ENCODE results near the gene GMPR2. TPM values are rescaled to one million over a fixed set of nuclear protein-coding genes. Genes with fewer than 3 reads are reported as not detected.

Gene GMPR2
- total and polyA plus RNA-seq, 2 of the 13 experiments (the other 11 are each of a cell fraction or from before 2014, with no cell fraction given), result 210 to 273 TPM

DNA sequence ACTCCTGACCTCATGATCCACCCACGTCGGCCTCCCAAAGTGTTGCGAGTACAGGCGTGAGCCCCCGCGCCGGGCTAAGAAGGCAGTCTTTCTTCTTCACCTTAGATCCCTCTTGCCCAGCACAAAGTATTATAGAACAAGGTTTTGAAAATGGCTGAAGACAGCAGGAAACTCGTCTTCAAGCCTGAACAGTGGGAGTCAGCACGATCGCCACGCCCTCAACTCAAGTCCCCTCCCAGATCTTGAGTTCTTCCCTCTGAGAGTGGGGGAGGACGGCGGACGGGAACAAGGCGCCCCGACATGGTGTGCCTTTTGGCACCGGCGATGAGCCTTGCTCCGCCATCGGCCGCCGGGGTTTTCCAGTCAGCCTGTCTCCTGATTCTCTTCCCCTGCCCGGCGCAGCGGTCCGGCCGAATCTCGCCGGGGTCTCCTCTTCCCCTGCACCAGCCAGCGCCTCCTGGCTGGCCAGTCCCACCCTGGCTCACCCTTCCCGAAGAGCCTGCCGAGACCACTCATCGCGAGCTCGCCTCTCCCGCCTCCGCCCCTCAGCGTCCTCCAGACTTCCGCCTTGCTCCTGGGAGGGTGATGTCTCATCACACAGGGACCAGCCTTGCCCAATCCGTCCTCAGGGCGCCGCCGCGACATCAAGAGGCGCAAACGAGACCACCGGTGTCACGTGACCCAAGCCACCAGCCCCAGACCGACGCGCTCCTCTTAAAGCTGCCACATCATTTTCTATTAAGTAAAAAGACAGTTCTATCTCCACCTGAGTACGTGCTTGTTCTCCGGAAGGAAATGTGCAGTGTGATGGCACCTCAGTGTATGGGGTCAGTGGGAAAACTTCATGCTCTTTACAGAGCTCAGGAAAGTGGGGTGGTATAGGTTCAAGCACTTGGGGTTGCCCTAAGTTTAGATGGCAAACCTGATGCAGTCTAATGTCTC is 19.5 kb upstream of the GMPR2 start, which contains the start of gene CHMP4A (continued):
- TF ChIP-seq, protein P1, sequence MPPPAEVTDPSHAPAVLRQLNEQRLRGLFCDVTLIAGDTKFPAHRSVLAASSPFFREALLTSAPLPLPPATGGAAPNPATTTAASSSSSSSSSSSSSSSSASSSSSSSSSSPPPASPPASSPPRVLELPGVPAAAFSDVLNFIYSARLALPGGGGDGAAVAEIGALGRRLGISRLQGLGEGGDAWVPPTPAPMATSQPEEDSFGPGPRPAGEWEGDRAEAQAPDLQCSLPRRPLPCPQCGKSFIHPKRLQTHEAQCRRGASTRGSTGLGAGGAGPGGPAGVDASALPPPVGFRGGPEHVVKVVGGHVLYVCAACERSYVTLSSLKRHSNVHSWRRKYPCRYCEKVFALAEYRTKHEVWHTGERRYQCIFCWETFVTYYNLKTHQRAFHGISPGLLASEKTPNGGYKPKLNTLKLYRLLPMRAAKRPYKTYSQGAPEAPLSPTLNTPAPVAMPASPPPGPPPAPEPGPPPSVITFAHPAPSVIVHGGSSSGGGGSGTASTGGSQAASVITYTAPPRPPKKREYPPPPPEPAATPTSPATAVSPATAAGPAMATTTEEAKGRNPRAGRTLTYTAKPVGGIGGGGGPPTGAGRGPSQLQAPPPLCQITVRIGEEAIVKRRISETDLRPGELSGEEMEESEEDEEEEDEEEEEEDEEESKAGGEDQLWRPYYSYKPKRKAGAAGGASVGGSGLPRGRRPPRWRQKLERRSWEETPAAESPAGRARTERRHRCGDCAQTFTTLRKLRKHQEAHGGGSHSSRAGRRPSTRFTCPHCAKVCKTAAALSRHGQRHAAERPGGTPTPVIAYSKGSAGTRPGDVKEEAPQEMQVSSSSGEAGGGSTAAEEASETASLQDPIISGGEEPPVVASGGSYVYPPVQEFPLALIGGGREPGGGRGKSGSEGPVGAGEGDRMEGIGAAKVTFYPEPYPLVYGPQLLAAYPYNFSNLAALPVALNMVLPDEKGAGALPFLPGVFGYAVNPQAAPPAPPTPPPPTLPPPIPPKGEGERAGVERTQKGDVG (CRISPR knock-in tag; IDR thresholded peaks at IDR 0.05; ENCODE audit: borderline replicate concordance), result peak; percentile 82
- TF ChIP-seq PHF21A (CRISPR knock-in tag; IDR thresholded peaks at IDR 0.05), result no peak
- TF ChIP-seq, protein P2, sequence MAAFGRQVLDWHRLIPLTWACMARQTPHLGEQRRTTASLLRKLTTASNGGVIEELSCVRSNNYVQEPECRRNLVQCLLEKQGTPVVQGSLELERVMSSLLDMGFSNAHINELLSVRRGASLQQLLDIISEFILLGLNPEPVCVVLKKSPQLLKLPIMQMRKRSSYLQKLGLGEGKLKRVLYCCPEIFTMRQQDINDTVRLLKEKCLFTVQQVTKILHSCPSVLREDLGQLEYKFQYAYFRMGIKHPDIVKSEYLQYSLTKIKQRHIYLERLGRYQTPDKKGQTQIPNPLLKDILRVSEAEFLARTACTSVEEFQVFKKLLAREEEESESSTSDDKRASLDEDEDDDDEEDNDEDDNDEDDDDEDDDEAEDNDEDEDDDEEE (CRISPR knock-in tag; IDR thresholded peaks at IDR 0.05), result peak; percentile 82; the same call in 1 of the 2 replicates
- TF ChIP-seq BCL6 (CRISPR knock-in tag; IDR thresholded peaks at IDR 0.05), result peak; percentile 64
- no peak for TF ChIP-seq JDP2 (CRISPR knock-in tag; IDR thresholded peaks at IDR 0.05; ENCODE audit: borderline replicate concordance)
- TF ChIP-seq TOPORS (CRISPR knock-in tag; IDR thresholded peaks at IDR 0.05), result peak; percentile 84; the same call in 1 of the 2 replicates
- peak; percentile 66; the same call in 1 of the 2 replicates for TF ChIP-seq ZNF446 (CRISPR knock-in tag; IDR thresholded peaks at IDR 0.05)
- peak; percentile 70; the same call in 1 of the 2 replicates for TF ChIP-seq ATF3 (CRISPR knock-in tag; IDR thresholded peaks at IDR 0.05)
- no peak; the same call in 1 of the 2 replicates for TF ChIP-seq ZNF12 (CRISPR knock-in tag; IDR thresholded peaks at IDR 0.05)
- TF ChIP-seq ZNF781 (CRISPR knock-in tag; IDR thresholded peaks at IDR 0.05; ENCODE audit: borderline replicate concordance, not compliant biosample characterization), result peak; percentile 99
- TF ChIP-seq RXRA (CRISPR knock-in tag; IDR thresholded peaks at IDR 0.05), result peak; percentile 88
- TF ChIP-seq ZNF160 (CRISPR knock-in tag; IDR thresholded peaks at IDR 0.05), result peak; percentile 96
- peak; percentile 47 for TF ChIP-seq JARID2 (CRISPR knock-in tag; IDR thresholded peaks at IDR 0.05; ENCODE audit: insufficient replicate concordance)
- peak; percentile 85 for TF ChIP-seq SRY (CRISPR knock-in tag; IDR thresholded peaks at IDR 0.05)
- TF ChIP-seq GATAD2A (CRISPR knock-in tag; IDR thresholded peaks at IDR 0.05), result peak; percentile 89
- TF ChIP-seq ZNF710 (CRISPR knock-in tag; IDR thresholded peaks at IDR 0.05; ENCODE audit: borderline replicate concordance), result peak; percentile 63; the same call in 1 of the 2 replicates
- TF ChIP-seq NFE2L2 (IDR thresholded peaks at IDR 0.05; ENCODE audit: low read length), result no peak; the same call in 1 of the 2 replicates
- no peak for TF ChIP-seq PHB2 (IDR thresholded peaks at IDR 0.05; ENCODE audit: partially characterized antibody)
- TF ChIP-seq FOXK1 (CRISPR knock-in tag; IDR thresholded peaks at IDR 0.05; ENCODE audit: borderline replicate concordance, low read depth), result peak; percentile 98
- peak; percentile 90; the same call in 1 of the 2 replicates for TF ChIP-seq ZSCAN25 (CRISPR knock-in tag; IDR thresholded peaks at IDR 0.05)
- peak; percentile 76 for TF ChIP-seq HNRNPL (IDR thresholded peaks at IDR 0.05; ENCODE audit: low read depth, low read length)
- peak; percentile 68; the same call in 1 of the 2 replicates for TF ChIP-seq NCOA2 (CRISPR knock-in tag; IDR thresholded peaks at IDR 0.05)
- peak; percentile 84; the same call in 1 of the 2 replicates for TF ChIP-seq ZNF616 (CRISPR knock-in tag; IDR thresholded peaks at IDR 0.05; ENCODE audit: low read depth)
